GM19468 (cell line): ENCODE results near the gene STK32B.

Experiments used
- ATAC-seq: cut with Tn5 transposase; IDR thresholded peaks from one replicate; pipeline ENCODE4 v1.9.1; 2021; ENCODE audit warnings: mild to moderate bottlenecking, moderate library complexity, moderate number of reproducible peaks; ENCODE audit not compliant: unreplicated experiment; ENCODE audit errors: extremely low read depth

Gene STK32B

DNA sequence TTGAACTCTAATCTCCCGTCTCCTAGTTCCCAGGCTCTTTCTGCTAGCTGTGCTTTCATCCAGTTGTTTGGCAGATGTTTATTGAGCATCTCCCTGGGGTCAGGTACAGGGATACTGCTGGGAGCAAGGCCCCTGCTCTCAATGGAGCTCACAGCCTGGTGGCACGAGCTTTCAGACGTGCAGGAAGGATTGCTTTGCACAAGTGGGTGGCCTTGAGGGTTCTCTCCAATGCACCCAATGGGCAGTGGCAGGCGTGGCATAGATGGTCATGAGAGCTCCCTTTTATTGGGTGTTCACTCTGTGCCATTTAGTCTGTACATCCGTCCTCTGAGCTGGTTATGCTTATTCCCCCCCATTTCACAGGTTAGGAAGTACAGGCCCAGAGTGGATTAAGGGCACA is 421.8 kb downstream of the STK32B start:
- ATAC-seq: no peak

DNA sequence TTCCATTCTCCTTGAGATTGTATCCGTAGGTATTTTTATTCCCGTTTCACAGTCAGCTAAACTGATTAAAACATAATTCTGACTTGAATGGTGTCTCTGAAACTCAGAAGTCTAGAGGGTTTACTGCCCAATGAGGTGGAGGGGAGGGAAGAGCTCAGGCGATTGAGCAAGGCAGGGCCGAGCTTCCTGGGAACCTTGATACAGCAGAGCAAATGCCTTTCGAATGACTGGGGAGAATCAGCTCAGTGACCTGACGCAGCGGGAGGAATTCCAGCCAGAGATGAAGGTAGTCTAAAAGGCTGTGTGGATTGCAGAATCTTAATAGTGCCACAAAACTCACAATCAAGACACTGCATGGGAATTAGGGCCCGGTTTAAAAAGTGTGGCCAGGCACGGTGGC is 423.5 kb downstream of the STK32B start:
- no peak for ATAC-seq

DNA sequence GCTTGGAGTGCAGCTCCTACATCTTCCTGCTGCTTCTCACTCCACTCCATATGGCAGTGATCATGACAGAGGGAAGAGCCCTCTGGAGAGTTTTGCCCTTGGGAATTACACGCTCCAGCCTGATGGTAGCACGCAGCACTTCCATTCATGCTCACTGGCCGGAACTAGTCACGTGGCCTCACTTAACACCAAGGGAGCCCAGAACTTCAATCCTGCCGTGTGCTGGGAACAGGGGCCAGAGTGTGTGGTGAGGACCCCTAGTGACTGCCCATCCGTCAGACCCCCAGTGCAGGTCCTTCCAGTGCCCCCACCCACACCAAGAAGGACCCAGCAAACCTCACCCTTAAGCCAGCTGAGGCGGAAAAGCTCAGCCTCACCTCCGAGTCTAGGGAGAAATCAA is 426.3 kb downstream of the STK32B start:
- ATAC-seq: no peak

DNA sequence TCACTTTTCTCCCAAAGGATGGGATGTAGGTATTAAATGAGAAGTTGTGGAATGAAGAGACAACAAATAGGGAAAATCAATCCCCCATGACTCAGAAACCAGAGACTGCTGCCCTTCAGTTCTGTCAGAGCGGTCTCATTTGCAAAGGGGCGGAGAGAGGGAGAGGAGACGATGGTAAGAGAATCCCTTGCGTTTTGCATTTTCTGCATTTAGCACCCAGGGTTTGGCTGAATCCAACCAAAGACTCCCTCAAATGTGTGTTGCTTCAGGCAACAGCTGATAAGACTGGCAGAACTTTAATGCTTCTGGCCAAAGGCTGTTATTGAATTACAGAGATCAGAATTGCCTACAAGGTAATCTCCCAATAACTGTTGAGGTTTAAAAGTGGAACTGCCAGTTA is 426.9 kb downstream of the STK32B start:
- no peak for ATAC-seq

DNA sequence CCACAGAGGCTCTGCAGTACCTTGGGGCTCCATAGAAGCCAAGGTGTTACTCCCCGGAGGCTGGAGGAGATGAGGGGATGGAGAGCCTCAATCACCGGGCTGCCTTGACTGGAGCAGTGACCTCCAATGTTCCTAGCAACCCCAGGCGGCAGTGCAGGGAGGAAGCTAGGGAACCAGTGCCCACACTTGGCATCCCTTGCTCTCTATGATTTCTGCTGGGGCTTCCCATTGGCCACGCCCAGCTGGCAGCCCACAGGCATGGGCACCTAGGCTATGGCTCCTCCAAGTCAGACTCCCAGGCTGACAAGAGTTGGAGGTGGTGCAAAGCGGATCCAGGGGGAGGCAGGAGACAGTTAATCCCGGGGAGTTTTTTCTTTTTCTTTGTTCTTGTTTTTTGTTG is 427.4 kb downstream of the STK32B start:
- ATAC-seq: no peak

DNA sequence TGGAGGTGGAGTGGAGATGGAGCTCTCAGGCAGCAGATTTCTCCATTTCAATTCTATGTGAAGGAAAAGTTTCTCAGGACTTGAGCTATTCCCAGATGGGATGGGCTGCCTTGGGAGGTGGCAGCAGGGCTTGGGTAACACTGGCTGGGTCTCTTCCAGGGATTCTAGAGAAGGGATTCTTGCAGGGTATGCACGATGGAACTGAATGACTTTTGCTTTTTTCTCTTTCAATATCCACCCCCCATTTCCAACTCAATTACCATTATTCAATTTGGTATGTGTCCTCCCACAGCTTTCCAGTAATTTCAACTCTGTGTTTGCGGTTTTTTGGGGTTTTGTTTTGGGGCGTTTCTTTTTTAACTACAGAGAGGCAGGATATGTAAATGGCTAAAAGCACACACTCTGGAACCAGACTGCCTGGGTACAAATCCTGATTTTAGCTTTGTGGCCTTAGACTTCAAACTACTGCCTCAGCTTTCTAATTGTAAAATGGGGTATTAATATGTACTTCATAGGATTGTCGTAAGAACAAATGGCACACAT is 428.3 kb downstream of the STK32B start:
- no peak for ATAC-seq

DNA sequence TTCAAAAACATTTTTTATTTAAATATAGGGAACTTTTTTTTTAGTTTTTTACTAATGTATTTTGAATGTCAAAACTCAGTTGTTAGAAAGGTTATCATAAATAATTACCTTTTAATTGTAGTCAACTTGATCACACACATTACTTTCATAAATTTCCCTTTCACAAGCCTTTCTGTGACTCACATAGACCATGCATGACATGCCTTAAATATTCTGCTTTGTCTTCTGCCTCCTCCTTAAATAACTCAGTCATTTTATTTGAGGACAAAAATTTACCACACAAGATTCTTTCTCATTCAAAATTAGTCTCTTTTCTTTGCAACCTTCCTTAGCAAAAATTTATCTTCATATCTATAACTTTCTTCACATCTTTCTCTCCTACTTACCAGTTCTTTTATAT is 437.1 kb downstream of the STK32B start:
- no peak for ATAC-seq

DNA sequence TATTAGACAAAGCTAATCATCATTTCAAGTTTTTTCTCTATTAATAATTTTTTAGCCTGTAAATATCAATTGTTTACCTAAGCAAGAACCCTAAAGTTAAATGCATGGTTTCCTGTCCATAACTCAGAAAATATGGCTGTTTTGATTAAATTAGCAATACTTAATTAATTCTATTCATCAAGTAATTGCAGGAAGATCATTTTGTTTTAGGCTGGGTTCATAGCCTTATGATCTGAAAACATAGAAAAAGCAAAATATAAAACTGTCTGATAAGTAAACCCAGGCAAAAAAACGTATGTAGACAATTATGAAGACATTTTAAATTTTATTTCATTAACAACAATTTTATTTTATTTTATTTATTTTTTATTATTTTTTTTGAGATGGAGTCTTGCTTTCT is 438.0 kb downstream of the STK32B start:
- no peak for ATAC-seq

DNA sequence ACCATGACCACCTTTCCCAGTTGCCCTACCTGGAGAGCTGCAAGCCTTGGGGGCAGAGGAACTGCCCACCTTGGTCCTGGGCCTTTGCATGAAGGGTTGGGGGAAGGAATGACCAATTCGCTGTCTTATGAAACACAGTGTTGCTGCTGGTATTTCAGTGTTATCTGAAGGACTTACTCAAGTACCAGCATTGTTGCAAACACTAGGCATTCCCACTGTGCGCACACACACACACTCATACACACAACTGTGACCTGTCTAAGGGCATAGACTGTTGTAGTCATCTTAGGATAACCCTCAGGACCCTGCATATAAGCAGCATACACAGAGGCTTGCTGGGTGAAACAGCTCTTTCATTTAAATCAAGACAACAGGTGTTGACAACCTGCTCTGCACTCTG is 446.2 kb downstream of the STK32B start:
- ATAC-seq: no peak

DNA sequence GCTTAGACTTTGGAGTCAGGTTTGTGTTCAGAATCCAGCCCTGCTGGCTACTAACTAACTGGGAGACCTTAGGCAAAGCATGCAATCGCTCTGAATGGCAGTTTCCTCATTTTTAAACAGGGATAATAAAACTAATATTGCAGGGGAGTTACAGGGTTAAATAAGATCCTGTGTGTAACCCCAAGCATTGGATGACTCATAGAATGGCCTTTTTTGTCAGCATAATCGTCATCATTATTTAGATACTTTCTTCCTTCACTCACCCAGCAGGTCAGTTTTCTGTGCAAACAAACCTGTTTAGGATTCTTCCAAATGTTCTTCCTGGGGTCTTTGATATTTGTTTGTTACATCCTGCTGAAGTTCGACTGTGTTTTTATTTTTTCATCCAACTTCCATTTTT is 448.9 kb downstream of the STK32B start:
- no peak for ATAC-seq

DNA sequence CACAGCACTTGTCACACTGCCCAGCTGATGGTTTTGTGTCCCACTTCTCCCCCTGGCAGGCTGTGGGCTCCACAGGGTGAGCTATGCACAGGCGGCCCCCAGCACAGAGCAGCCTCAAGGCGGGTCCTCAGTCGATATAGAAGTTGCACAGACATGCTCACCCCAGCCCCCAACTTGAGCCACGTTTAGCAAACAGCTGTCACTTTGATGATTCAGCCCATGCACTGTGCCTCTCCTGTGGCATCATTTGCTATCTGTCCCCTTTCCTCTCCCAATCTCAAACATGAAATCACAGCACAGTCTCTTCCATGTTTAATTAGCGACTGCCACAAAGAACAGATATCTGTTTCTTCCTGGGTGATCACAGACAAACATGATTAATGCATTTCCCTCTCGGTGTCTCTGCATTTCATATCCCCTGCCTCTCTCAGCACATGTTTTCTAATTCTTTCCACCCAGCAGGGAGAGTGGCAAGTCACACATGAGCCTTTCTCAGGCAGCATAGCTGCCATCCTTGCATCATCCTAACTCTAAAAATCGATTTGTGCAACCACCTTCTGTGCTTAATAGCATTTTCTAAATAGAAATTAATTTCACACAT is 452.2 kb downstream of the STK32B start:
- no peak for ATAC-seq

DNA sequence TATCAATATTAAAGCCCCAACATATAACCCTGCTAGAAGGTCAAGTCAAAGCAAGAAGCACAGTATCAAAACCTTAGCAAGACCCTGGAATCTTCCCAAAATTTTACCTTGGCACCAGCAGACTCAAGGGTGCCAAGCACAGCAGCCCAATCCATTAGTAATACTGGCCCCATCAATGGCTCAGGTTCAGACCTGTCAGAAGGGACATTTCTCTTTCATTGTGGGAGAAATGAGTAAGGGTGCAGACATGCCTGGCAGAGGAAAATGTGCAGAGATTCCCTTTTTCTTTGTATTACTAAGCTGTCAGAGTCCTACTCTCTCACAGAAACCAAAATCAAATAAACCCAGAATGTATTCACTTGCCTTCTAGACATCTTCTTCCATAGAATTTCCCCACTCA is 453.2 kb downstream of the STK32B start:
- ATAC-seq: no peak

DNA sequence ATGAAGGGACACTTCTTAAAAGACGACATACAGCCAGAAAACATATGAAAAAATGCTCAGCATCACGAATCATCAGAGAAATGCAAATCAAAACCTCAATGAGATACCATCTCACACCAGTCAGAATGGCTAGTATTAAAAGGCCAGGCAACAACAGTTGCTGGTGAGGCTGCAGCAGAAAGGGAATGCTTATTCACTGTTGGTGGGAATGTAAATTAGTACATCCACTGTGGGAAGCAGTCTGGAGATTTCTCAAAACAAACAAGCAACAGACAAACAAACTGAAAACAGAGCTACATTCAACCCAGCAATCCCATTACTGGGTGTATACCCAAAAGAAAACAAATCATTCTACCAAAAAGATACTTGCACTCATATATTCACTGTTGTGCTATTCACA is 459.2 kb downstream of the STK32B start:
- no peak for ATAC-seq

DNA sequence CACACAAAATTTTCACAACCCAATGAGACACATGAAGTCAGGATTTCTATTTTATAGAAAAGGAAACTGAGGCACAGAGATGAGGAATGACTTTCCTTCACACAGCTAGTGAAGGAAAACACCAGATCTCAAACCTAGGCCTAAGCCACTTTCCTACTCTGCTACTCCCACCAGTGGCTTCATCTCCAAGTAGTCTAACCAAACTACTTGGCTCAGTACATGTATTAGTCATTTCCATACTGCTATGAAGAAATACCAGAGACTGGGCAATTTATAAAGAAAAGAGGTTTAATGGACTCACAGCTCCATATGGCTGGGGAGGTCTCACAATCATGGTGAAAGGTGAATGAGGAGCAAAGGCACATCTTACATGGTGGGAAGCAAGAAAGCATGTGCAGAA is 460.5 kb downstream of the STK32B start:
- no peak for ATAC-seq

DNA sequence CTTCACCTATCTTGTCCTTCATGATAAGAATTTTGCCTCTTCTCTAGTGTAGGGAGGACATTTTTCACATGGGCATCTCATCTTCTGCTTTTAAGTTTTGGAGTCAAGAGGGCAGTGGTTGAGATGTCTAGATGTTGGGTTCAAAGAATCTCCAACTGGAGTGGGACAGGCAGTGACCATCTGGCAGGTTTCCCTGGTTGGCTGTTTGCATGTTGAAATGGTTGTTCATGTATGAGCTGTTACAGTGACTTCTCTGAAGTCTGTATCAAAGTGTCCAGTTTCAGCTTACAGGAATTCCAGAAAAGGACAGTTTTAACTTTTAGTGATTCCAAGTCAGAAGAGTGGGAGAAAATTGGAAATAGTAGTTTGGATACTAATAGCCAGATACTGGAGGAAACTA is 464.4 kb downstream of the STK32B start:
- ATAC-seq: no peak

DNA sequence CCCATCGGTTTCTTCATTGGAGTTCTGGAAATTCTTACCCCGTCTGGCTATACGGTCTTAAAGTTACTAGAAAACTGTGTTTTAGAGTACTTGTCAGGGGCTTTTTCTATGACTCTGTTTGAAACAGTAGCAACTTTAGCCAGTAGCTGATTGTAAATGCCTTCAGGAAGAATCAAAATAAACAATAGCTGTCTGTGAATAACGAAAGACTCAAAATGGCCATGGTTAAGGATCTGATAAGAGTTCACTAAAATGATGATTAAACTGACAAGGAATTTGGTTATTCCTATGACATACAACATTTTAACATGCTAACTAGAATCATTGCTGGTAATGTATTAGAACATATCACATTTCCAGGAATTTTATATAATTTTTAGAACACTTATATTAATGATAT is 466.1 kb downstream of the STK32B start:
- no peak for ATAC-seq

DNA sequence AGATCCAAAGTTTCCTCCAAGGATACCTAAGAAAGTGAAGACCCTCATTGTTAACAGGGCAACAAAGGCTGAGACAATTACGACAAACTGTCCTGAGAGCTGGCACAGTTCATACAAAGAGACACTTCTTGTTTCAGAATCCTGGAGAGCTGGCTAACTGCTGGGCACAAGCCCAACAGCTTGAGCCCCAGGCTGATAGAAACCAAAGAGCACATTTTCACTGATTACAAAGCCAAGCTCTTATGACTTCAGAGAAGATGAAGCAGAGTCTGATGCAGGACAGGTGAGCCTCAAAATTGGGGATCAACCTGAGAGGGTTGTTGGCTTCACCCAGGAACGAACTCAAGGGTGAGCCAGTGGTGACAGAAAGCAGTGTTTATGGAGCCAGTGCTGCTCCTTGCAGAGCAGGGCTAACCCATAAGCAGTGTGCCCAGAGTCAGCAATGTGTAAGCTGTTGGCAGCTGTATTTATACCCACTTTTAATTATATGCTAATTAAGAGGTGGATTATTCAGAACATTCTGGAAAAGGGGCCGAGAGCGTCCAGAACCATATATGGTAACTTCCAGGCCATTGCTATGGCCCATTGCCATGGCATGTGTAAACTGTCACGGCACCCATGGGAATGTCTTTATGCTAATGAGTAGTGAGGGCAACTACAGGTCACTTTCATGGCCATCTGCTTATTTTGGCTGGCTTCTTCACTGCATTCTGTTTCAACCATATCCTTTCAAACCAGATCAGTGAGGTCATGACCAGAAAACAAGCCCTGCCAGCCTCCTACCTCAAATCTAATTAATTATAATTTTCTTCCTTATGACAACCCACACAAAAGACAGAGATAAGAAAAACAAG is 473.4 kb downstream of the STK32B start:
- no peak for ATAC-seq

DNA sequence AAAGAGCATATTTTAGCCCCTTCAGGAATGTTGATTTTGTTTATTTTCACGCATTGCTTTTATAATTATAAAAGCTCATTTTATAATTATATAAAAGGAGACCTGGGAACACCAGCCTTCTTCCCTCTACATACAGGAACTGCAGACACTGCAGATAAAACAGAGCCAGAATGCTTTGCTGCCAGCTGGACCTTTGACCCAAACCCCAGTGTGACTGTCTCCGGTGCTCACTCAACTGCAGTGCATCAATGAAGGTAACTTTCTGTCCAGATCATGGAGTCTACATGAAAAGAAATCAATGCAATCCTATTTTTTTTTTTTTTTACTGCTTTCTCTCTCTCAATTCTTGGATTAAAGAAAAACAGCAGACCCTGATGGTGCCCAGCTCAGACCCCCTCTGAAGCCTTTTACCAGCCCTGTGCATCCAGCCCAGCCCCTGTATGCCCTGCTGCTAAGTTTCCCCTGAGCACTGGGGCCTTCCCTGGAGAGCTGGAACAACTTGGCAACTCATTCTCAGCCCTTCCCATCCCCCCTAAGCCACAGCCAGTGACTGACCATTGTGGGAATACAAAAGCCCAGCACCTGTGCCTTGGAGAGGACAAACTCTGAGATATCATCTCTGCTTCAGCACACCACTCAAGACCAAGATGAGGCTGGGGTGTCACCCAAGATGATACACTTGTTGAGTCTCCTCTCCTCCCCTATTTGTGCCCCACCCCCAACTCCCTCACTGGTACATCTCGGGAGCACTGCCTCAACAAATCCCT is 475.0 kb downstream of the STK32B start:
- ATAC-seq: no peak

DNA sequence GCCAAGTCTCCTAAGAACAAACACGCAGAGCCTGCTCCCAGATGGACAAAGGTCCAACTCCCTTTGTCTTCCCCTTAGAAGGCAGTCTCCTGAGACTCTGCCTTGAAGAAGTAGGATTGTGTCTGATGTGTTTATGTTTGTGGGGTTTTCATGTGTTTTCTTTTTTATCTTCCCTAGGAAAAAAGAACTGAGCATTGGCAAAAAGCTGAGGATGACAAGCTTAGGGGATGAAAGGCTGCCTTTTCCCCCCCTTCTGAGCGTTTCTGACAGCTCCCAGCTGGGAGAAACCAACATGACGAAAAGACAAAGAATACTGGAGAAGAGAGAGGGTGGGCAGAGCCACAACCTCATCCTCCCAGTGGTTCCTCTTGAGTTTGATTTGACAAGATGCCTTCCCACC is 475.9 kb downstream of the STK32B start:
- no peak for ATAC-seq

DNA sequence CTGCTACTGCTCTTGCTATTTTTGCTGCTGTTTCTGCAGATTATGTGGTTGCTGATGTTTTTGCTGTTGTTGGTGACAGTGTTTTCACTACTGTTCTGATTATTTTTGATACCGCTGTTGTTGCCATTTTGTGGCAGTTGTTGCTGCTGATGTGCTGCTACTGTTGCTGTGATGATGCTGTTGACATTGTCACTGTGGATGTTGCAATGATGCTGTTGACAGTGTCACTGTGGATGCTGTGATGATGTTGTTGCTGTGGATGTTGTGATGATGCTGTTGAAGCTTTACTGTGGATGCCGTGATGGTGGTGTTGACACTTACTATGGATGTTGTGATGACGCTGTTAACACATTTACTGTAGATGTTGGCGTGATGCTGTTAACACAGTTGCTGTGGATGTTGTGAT is 476.8 kb downstream of the STK32B start:
- ATAC-seq: no peak

DNA sequence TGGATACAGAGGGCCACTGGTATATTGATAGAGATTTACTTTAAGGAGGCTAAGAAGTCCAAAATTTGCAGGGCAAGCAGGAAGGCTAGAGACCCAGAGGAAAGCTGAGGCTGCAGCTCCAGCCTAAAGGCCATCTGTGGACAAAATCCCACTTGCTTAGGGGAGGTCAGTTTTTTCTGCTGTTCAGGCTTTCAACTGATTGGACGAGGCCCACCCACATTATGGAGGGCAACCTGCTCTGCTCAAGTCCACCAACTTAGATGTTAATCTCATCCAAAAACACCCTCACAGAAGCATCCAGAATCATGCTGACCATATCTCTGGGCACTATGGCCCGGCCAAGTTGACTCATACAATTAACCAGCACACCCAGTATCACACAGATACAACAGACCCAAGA is 480.8 kb downstream of the STK32B start:
- no peak for ATAC-seq
